Muscle of leg (tissue), 11 donors: ENCODE measurements around the gene MS4A15. TPM values are rescaled to one million over a fixed set of nuclear protein-coding genes. Genes with fewer than 3 reads are reported as not detected.

Source experiments
- DNase-seq: peaks from one replicate; pipeline ENCODE4 v3.0.0; 2013
- H3K27ac ChIP-seq: one replicate; pipeline ENCODE4 v1.5.1; 2013; ENCODE audit warnings: mild to moderate bottlenecking, low read length, control low read depth
- H3K27me3 ChIP-seq: one replicate; pipeline ENCODE4 v1.6.1; 2013; ENCODE audit warnings: low read length; ENCODE audit not compliant: control insufficient read depth, insufficient read depth
- H3K36me3 ChIP-seq: one replicate; pipeline ENCODE4 v1.6.1; 2013; ENCODE audit warnings: low read length; ENCODE audit not compliant: control insufficient read depth, insufficient read depth
- H3K4me1 ChIP-seq: one replicate; pipeline ENCODE4 v1.6.1; 2013; ENCODE audit warnings: low read length; ENCODE audit not compliant: control insufficient read depth, insufficient read depth
- H3K4me3 ChIP-seq: one replicate; pipeline ENCODE4 v1.5.1; 2013; ENCODE audit warnings: low read length, control low read depth
- H3K9me3 ChIP-seq: replicated peaks from 2 replicates; pipeline ENCODE4 v1.6.1; 2013; ENCODE audit warnings: low read depth, low read length; ENCODE audit not compliant: control insufficient read depth
- WGBS: methylation state at CpG from one replicate; pipeline ENCODE4 v1.1.5; 2013; ENCODE audit warnings: missing lambda C conversion rate; ENCODE audit not compliant: insufficient coverage; 5-methylcytosine and 5-hydroxymethylcytosine counted together
- polyA plus RNA-seq, 8 donors: library from polyadenylated mRNA; unstranded; fragments of 120-200 nt; gene quantifications; one replicate each; pipeline versions ENCODE4 v1.2.1 to v1.2.3, GENCODE V29; 2013; ENCODE audit warnings: inconsistent platforms in 1 of 8, low replicate concordance in 1 of 8; ENCODE audit not compliant: insufficient read length in 8 of 8, insufficient read depth in 1 of 8
- total RNA-seq: library from RNA; stranded (reverse); fragments of 120-200 nt; gene quantifications from one replicate; pipeline ENCODE4 v1.2.4, GENCODE V29; 2013

The MS4A15 gene
- total and polyA plus RNA-seq, 9 donors, result 0.23 TPM; not detected in 8

GRCh38 chr11:60783911-60784310 is 27.2 kb downstream of the MS4A15 start:
- Histone ChIP-seq H3K36me3 (no peaks in the 10 kb centered on the region), H3K27me3 (peaks cover 3% of the 10 kb centered on the region), H3K4me3 (no peak overlapping the region), H3K9me3 (no peaks in the 10 kb centered on the region), H3K4me1 (peaks cover 28% of the 10 kb centered on the region), H3K27ac (no peak overlapping the region)
- DNase-seq, result no peak
- WGBS, result 97% methylated on average over 4 of the region's 7 CpGs

- Histone ChIP-seq H3K9me3 (no peaks in the 10 kb centered on the region), H3K4me1 (peaks cover 28% of the 10 kb centered on the region), H3K27me3 (peaks cover 3% of the 10 kb centered on the region), H3K36me3 (no peaks in the 10 kb centered on the region), H3K27ac (no peak within 1 kb of the TSS), H3K4me3 (no peak within 1 kb of the TSS)
- WGBS, result 40% methylated on average over 7 of the region's 9 CpGs
- DNase-seq, result no peak
Observed at GRCh38 chr11:60785136-60785535, 28.5 kb downstream of the MS4A15 start, which contains the start of gene MS4A10. MS4A10 (plus strand) TSS chr11:60785333; CDS start chr11:60790336, 5,003 bp downstream.

DNA sequence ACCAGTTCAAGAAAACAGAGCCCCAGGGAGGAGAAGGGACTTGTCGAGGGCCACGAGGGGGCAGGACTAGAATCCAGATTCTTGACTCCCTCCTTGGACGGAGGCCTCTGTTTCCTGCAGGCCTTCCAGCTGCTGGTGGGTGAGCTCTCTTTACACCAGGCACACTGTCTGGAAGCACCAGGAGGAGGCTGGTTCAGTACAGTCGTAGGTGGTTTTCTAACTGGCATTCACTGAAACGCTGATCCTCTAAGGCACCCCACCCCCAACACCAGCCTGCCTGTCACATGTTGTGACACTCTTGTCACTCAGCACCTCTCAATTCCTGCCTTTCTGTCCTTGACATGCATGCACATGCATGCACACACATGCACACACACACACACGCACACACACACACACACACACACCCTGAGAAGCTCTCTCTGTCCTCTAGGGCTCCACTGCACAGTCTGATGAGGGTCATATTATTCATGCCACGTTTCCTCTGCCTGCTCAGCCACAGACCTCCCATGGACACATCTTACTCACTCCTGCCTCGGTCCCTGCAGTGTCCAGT is 29.2 kb downstream of the MS4A15 start:
- WGBS, result 26% methylated on average over 5 of the region's 8 CpGs
- no peaks in the 10 kb centered on the region for H3K9me3 ChIP-seq
- no peaks in the 10 kb centered on the region for H3K36me3 ChIP-seq
- H3K27ac ChIP-seq, result no peak overlapping the region
- H3K4me3 ChIP-seq, result no peak overlapping the region
- DNase-seq, result no peak
- peaks cover 3% of the 10 kb centered on the region for H3K27me3 ChIP-seq
- H3K4me1 ChIP-seq, result peaks cover 28% of the 10 kb centered on the region

- 40% methylated on average over 1 of the region's 15 CpGs for WGBS
- H3K27ac ChIP-seq, result peak overlapping the region; percentile 66
Observed at GRCh38 chr11:60786811-60787567, 30.3 kb downstream of the MS4A15 start.

DNA sequence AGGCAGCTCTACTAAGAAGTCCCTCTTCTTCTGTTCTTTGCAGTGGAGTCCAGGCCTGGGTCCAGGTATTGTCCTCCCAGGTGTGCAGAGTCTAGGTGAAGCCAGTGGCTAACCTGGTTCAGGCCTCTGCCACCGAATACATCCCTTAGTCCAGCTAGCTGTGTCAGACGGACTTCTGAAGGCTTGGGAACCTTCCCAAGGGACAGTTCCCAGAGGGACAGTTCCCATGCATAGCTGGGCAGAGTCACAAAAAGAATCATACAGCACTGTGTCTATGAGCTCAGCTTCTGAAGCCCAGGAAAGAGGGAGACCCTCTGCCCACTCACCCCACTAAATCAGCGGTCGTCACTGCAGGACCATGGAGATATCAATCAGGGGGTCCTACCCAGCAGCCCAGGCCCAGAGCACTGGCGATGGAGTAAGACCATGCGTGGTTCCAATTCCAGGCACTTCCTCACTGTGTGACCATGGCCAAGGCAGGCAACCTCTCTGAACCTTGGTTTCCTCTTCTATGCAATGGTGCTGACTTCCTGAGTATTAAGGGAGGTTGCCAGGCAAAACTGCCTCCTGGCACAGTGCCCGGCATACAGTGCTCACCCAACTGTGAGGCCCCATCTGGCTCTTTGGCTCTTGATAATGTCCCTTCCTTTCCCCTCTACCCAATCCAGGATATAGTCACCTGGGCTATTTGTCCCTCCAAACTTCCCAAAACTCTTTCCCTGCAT is 31.9 kb downstream of the MS4A15 start:
- H3K27me3 ChIP-seq, result no peaks in the 10 kb centered on the region
- peaks cover 9% of the 10 kb centered on the region for H3K9me3 ChIP-seq
- no peaks in the 10 kb centered on the region for H3K36me3 ChIP-seq
- WGBS, result 85% methylated on average over 4 of the region's 7 CpGs
- H3K4me1 ChIP-seq, result peaks cover 28% of the 10 kb centered on the region
- DNase-seq, result no peak
- no peak overlapping the region for H3K4me3 ChIP-seq
- no peak overlapping the region for H3K27ac ChIP-seq

More at GRCh38 chr11:60786811-60787567, 30.3 kb downstream of the MS4A15 start:
- peaks cover 2% of the 10 kb centered on the region for H3K27me3 ChIP-seq
- H3K4me1 ChIP-seq, result peaks cover 28% of the 10 kb centered on the region
- no peak overlapping the region for H3K4me3 ChIP-seq
- peaks cover 7% of the 10 kb centered on the region for H3K9me3 ChIP-seq
- peak; percentile 95 for DNase-seq
- no peaks in the 10 kb centered on the region for H3K36me3 ChIP-seq

GRCh38 chr11:60790726-60791125 is 34.1 kb downstream of the MS4A15 start:
- peaks cover 21% of the 10 kb centered on the region for H3K4me1 ChIP-seq
- H3K9me3 ChIP-seq, result peaks cover 9% of the 10 kb centered on the region
- H3K27me3 ChIP-seq, result no peaks in the 10 kb centered on the region
- no peak for DNase-seq
- no peaks in the 10 kb centered on the region for H3K36me3 ChIP-seq
- WGBS, result 100% methylated on average over 2 of the region's 3 CpGs
- H3K27ac ChIP-seq, result no peak overlapping the region
- no peak overlapping the region for H3K4me3 ChIP-seq

GRCh38 chr11:60791153-60791933 is 34.7 kb downstream of the MS4A15 start:
- DNase-seq, result no peak
- Histone ChIP-seq H3K4me1 (peaks cover 15% of the 10 kb centered on the region), H3K9me3 (peaks cover 9% of the 10 kb centered on the region), H3K36me3 (no peaks in the 10 kb centered on the region), H3K27me3 (no peaks in the 10 kb centered on the region), H3K4me3 (no peak overlapping the region), H3K27ac (no peak overlapping the region)
- WGBS, result 100% methylated on average over 2 of the region's 4 CpGs

- Histone ChIP-seq H3K36me3 (no peaks in the 10 kb centered on the region), H3K4me3 (no peak overlapping the region), H3K4me1 (peaks cover 4% of the 10 kb centered on the region), H3K27me3 (no peaks in the 10 kb centered on the region), H3K27ac (no peak overlapping the region), H3K9me3 (peaks cover 9% of the 10 kb centered on the region)
- WGBS, result 84% methylated on average over 3 of the region's 3 CpGs
- DNase-seq, result no peak
Observed at GRCh38 chr11:60792521-60792920, 35.9 kb downstream of the MS4A15 start.

DNA sequence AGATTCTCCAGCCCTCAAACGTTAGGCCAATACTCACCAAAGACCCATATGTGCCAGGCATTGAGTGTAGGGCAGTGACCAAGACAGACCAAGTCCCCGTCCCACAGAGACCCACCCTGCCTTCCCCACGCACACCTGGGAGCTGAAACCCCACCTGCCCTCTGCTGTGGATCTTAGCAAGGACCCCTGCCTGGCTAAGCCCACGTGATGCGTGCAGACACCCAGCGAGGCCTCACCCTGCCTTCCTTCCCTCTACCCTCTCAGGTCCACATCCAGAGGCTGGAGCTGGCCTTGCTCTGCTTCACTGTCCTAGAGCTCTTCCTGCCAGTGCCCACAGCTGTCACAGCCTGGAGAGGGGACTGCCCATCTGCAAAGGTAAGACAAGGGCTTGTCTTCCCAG is 38.6 kb downstream of the MS4A15 start:
- H3K4me1 ChIP-seq, result no peaks in the 10 kb centered on the region
- H3K36me3 ChIP-seq, result no peaks in the 10 kb centered on the region
- WGBS, result 71% methylated on average over 2 of the region's 6 CpGs
- H3K27me3 ChIP-seq, result peaks cover 10% of the 10 kb centered on the region
- DNase-seq, result no peak
- no peak overlapping the region for H3K4me3 ChIP-seq
- H3K9me3 ChIP-seq, result peaks cover 9% of the 10 kb centered on the region
- H3K27ac ChIP-seq, result no peak overlapping the region
